Right lobe of liver (tissue), 4 donors: ENCODE data around the gene TBXAS1.

Source experiments
- CTCF ChIP-seq, 4 donors: fragments of 200-600 bp in 3 of 4; fragments of 450-650 bp in 1 of 4; IDR thresholded peaks; one replicate each; pipeline versions ENCODE4 v1.5.1 to v1.8.0; 2016 to 2022; ENCODE audit warnings: antibody characterized with exemption in 4 of 4, mild to moderate bottlenecking in 2 of 4
- POLR2A ChIP-seq: fragments of 450-650 bp; IDR thresholded peaks from one replicate; pipeline ENCODE4 v1.6.1; 2017; ENCODE audit warnings: antibody characterized with exemption, mild to moderate bottlenecking
- donor health status: DM: no; HTN: no; CAD: no.
- donor health status: DM: no; HTN: no; CAD: no.
- donor health status: DM: no; HTN: yes; CAD: no.

- no peak for TF ChIP-seq CTCF (IDR thresholded peaks at IDR 0.05)
- TF ChIP-seq POLR2A, result no peak
Measured at GRCh38 chr7:139916717-139917395, 87.8 kb downstream of the TBXAS1 start.
